K562 (cell line): Measurements from ENCODE around the gene ZNF692. TPM values are rescaled to one million over a fixed set of nuclear protein-coding genes. Genes with fewer than 3 reads are reported as not detected.
A peak's percentile ranks its signal among the peaks of the same experiment; 100 is the strongest.

Source experiments
- ATAC-seq: fragments of 200-7000 bp; cut with Tn5 transposase; 3 replicates; pipeline ENCODE4 v1.9.1; 2020; ENCODE audit warnings: moderate library complexity
- BruUV-seq: library from RNA; stranded (reverse); fragments of 400-500 nt; replicated peaks from 2 replicates; lab custom pipeline; 2021; lab: Mats Ljungman, UMichigan
- CTCF ChIA-PET: fragments of 300-600 bp; formaldehyde crosslinking; extraction: SDS; loops from one replicate; lab custom pipeline; 2021; ENCODE audit warnings: low intra/inter-chr PET ratio; lab: Yijun Ruan, JAX
- POLR2A ChIA-PET: fragments of 300-600, 350-650 bp; sonication (Branson Sonifier 250); formaldehyde crosslinking; extraction: SDS; loops from one replicate; lab custom pipeline; 2021; ENCODE audit warnings: antibody characterized with exemption, inconsistent platforms; lab: Yijun Ruan, JAX
- DNase-seq, 4 experiments: peaks; one replicate each; pipeline versions ENCODE4 v3.0.0 to v3.0.0-alpha.2; 2011 to 2018; ENCODE audit warnings: low spot score in 3 of 4, mixed read lengths in 3 of 4; ENCODE audit errors: extremely low read depth in 1 of 4
- FAIRE-seq: peaks from 2 replicates; lab custom pipeline; 2011; peaks lifted over from hg19 to GRCh38; lab: Jason Lieb, UNC
- H2AFZ ChIP-seq: 2 replicates; pipeline ENCODE4 v1.6.0; 2011; ENCODE audit warnings: low read depth, low read length, control low read depth, inconsistent platforms
- H3K27ac ChIP-seq: fragments of 200-600 bp; 3 replicates; pipeline ENCODE4 v1.8.0; 2011; ENCODE audit warnings: low read depth, mild to moderate bottlenecking, control low read depth, inconsistent platforms, low read length, moderate library complexity, mixed read lengths; ENCODE audit errors: extremely low read depth
- H3K27me3 ChIP-seq, 2 experiments: fragments of 300-600 bp in 1 of 2; 2 replicates in 1 of 2; 3 replicates in 1 of 2; pipeline versions ENCODE4 v1.6.0 to v1.8.0; 2011; ENCODE audit warnings: inconsistent platforms in 2 of 2, low read length in 2 of 2, mild to moderate bottlenecking in 1 of 2, mixed read lengths in 1 of 2, moderate library complexity in 1 of 2; ENCODE audit not compliant: control insufficient read depth in 2 of 2, insufficient read depth in 2 of 2
- H3K36me3 ChIP-seq: fragments of 300-600 bp; 3 replicates; pipeline ENCODE4 v1.8.0; 2011; ENCODE audit warnings: mild to moderate bottlenecking, low read length, inconsistent platforms; ENCODE audit not compliant: control insufficient read depth, insufficient read depth
- H3K4me1 ChIP-seq, 2 experiments: fragments of 200-600 bp in 1 of 2; replicated peaks in 1 of 2; 2 replicates in 1 of 2; 3 replicates in 1 of 2; pipeline versions ENCODE4 v1.5.1 to v1.8.0; 2011; ENCODE audit warnings: inconsistent platforms in 2 of 2, low read length in 2 of 2, mild to moderate bottlenecking in 1 of 2, mixed read lengths in 1 of 2, moderate library complexity in 1 of 2; ENCODE audit not compliant: control insufficient read depth in 2 of 2, insufficient read depth in 2 of 2
- H3K4me2 ChIP-seq: 2 replicates; pipeline ENCODE4 v1.6.1; 2011; ENCODE audit warnings: low read length, control low read depth, inconsistent platforms, mixed read lengths; ENCODE audit not compliant: insufficient read depth
- H3K4me3 ChIP-seq: fragments of 200-600 bp; sonication (generic), shearing (Covaris generic); 2 replicates; pipeline ENCODE4 v1.5.1; 2016; ENCODE audit warnings: control low read depth, inconsistent platforms
- H3K79me2 ChIP-seq: fragments of 200-600 bp; 3 replicates; pipeline ENCODE4 v1.8.0; 2011; ENCODE audit warnings: low read length, inconsistent platforms; ENCODE audit not compliant: control insufficient read depth, insufficient read depth
- H3K9ac ChIP-seq, 2 experiments: 2 replicates each; pipeline versions ENCODE4 v1.6.0 to v1.6.1; 2011; ENCODE audit warnings: low read depth in 2 of 2, low read length in 2 of 2, control low read depth in 1 of 2, inconsistent platforms in 1 of 2, mild to moderate bottlenecking in 1 of 2, mixed read lengths in 1 of 2; ENCODE audit not compliant: insufficient read depth in 1 of 2
- H3K9me1 ChIP-seq: one replicate; pipeline ENCODE4 v1.6.0; 2011; ENCODE audit warnings: inconsistent platforms, mild to moderate bottlenecking, low read length, moderate library complexity; ENCODE audit not compliant: control insufficient read depth, insufficient read depth
- H3K9me3 ChIP-seq: replicated peaks from 2 replicates; pipeline ENCODE4 v1.5.1; 2011; ENCODE audit warnings: low read depth, low read length, inconsistent platforms; ENCODE audit not compliant: control insufficient read depth, insufficient read depth
- H4K20me1 ChIP-seq: replicated peaks from 2 replicates; pipeline ENCODE4 v1.6.1; 2011; ENCODE audit warnings: low read length, inconsistent platforms, mixed read lengths; ENCODE audit not compliant: control insufficient read depth, insufficient read depth
- EP300 ChIP-seq: IDR thresholded peaks from 2 replicates; pipeline ENCODE4 v1.6.1; 2012; ENCODE audit warnings: low read length, improper control_type of control experiment
- NFIC ChIP-seq: fragments of 450-650 bp; IDR thresholded peaks from 2 replicates; pipeline ENCODE4 v1.6.1; 2017; ENCODE audit warnings: mild to moderate bottlenecking, inconsistent platforms
- REST ChIP-seq, 2 experiments: fragments of 450-650 bp; formaldehyde crosslinking in 1 of 2; IDR thresholded peaks; 2 replicates each; pipeline versions ENCODE4 v1.4.0 to v1.6.1; 2014 to 2020; ENCODE audit warnings: mild to moderate bottlenecking in 2 of 2, borderline replicate concordance in 1 of 2, low read depth in 1 of 2
- TBP ChIP-seq: optimal IDR thresholded peaks from 2 replicates; pipeline ENCODE3; 2011; ENCODE audit warnings: low read depth, low read length, improper control_type of control experiment
- TEAD4 ChIP-seq, 2 experiments: sonication (generic) in 1 of 2; formaldehyde crosslinking in 1 of 2; IDR thresholded peaks; 2 replicates each; pipeline versions ENCODE4 v1.6.1 to v1.8.0; 2012 to 2022; ENCODE audit warnings: borderline replicate concordance in 1 of 2, inconsistent platforms in 1 of 2, low read length in 1 of 2, mild to moderate bottlenecking in 1 of 2, missing genetic modification reagents in 1 of 2
- TFAP4 ChIP-seq: sonication (generic); formaldehyde crosslinking; IDR thresholded peaks from 2 replicates; pipeline ENCODE4 v1.8.0; 2022; ENCODE audit warnings: missing genetic modification reagents, mild to moderate bottlenecking, moderate library complexity, borderline replicate concordance
- ZBTB33 ChIP-seq: sonication (generic); formaldehyde crosslinking; IDR thresholded peaks from 2 replicates; pipeline ENCODE4 v1.8.1; 2023; ENCODE audit warnings: mild to moderate bottlenecking, missing genetic modification reagents
- ZNF561 ChIP-seq: fragments of 450-650 bp; formaldehyde crosslinking; conservative IDR thresholded peaks from 2 replicates; pipeline ENCODE4 v1.4.0; 2020; ENCODE audit warnings: mild to moderate bottlenecking, moderate library complexity
- WGBS: fragments of 100-300 bp; shearing (Covaris generic); methylation state at CpG from one replicate; pipeline ENCODE4 v1.1.6; 2016; ENCODE audit warnings: low coverage, mixed read lengths; ENCODE audit not compliant: insufficient coverage; ENCODE audit errors: missing lambda C conversion rate; 5-methylcytosine and 5-hydroxymethylcytosine counted together
- in situ Hi-C: fragments of 300-500 bp; cut with MboI; formaldehyde crosslinking; loops from 4 replicates; pipeline ENCODE4 v1.15.0; 2018; ENCODE audit warnings: inconsistent platforms, mixed read lengths
- intact Hi-C: fragments of 100-400 bp; cut with micrococcal nuclease; formaldehyde crosslinking; loops from 2 replicates; pipeline ENCODE4 v1.14.2; 2022
- polyA plus RNA-seq, 8 experiments: library from polyadenylated mRNA; depleted of rRNA in 4 of 8; stranded (reverse) in 5 of 8; unstranded in 3 of 8; fragments of >200 nt; fragmentation: Nextera tagmentation in 2 of 8; fragmentation: Illumina TruSeq in 1 of 8; extraction: Ambion mirVana in 2 of 8; extraction: Trizol in 1 of 8; gene quantifications; 2 replicates each; pipeline versions ENCODE4 v1.2.1 to v1.2.3, GENCODE V29; 2011 to 2014; ENCODE audit warnings: inconsistent platforms in 1 of 8, missing spikeins in 1 of 8
- total RNA-seq, 7 experiments: library from RNA; depleted of rRNA in 6 of 7; stranded (reverse); fragments of >200 nt in 6 of 7; fragmentation: Illumina TruSeq in 2 of 7; extraction: Trizol in 2 of 7; gene quantifications; 2 replicates each; pipeline versions ENCODE4 v1.2.1 to v1.2.3, GENCODE V29; 2011 to 2021; ENCODE audit warnings: low replicate concordance in 1 of 7

The ZNF692 gene
- total and polyA plus RNA-seq, 9 of the 15 experiments (the other 6 are each of a cell fraction or from before 2014, with no cell fraction given) = 8.4 to 143 (median 55.9) TPM

GRCh38 chr1:248841702-248842395 is 17.0 kb downstream of the ZNF692 start:
- WGBS = 48% methylated on average over 12 of the region's 12 CpGs
- POLR2A ChIA-PET = interaction anchor here (0.6 to 1.1 kb wide), 2 partner anchors 16 to 36 kb away, joined by 3 read pairs; partner anchors contain the start of gene SH3BP5L
- H3K27me3 ChIP-seq = no peaks in the 10 kb centered on the region
- peaks cover 64% of the 10 kb centered on the region for H3K79me2 ChIP-seq
- CTCF ChIA-PET = interaction anchor here (0.7 to 0.9 kb wide), 2 partner anchors 65 to 83 kb away, joined by 3 to 4 read pairs; no protein-coding TSS in a partner anchor
- no peaks in the 10 kb centered on the region for H4K20me1 ChIP-seq
- DNase-seq (peak in 1 of 4 experiments; percentile 77), FAIRE-seq (peak; percentile 68), ATAC-seq (peak; percentile 3; the same call in 1 of the 3 replicates)
- H2AFZ ChIP-seq = no peak overlapping the region
- peak overlapping the region; percentile 99; the same call in 1 of the 2 replicates for H3K4me2 ChIP-seq
- H3K4me1 ChIP-seq = peaks cover 21 to 37% of the 10 kb centered on the region in 2 experiments
- no peaks in the 10 kb centered on the region for H3K9me3 ChIP-seq
- in situ Hi-C loops (no loop called here), intact Hi-C loops (loop anchor here (1.0 kb wide), 1 partner anchor 64 kb away; the partner anchor contains the start of gene PGBD2)
- H3K4me3 ChIP-seq = no peak overlapping the region
- H3K9me1 ChIP-seq = no peaks in the 10 kb centered on the region
- peaks cover 49% of the 10 kb centered on the region for H3K36me3 ChIP-seq
- no TSS peak for BruUV-seq
- H3K27ac ChIP-seq = peak overlapping the region; percentile 8; the same call in 1 of the 3 replicates
- H3K9ac ChIP-seq = peak overlapping the region; percentile 30 to 31; a peak in 2 of 4 replicates
- TF ChIP-seq REST (IDR thresholded peaks at IDR 0.05; ENCODE audit: borderline replicate concordance) = peak; percentile 65
- no peak for TF ChIP-seq REST (CRISPR knock-in tag; IDR thresholded peaks at IDR 0.05; ENCODE audit: low read depth)
- 0 out of 2 replicates have a peak, but pooled peaks have one; percentile 19 for TF ChIP-seq EP300
- peak; percentile 18; the same call in 1 of the 2 replicates for TF ChIP-seq TEAD4 (IDR thresholded peaks at IDR 0.05; ENCODE audit: low read length)
- TF ChIP-seq TEAD4 (CRISPR knock-in tag; IDR thresholded peaks at IDR 0.05; ENCODE audit: borderline replicate concordance) = no peak
- 0 out of 2 replicates have a peak, but pooled peaks have one; percentile 25 for TF ChIP-seq NFIC
- TF ChIP-seq TBP = no peak
- TF ChIP-seq ZNF561 (CRISPR knock-in tag) = no peak
- TF ChIP-seq TFAP4 (CRISPR knock-in tag) = peak; percentile 67; the same call in 1 of the 2 replicates
- TF ChIP-seq ZBTB33 = peak; percentile 98
